GM19438 (cell line): ENCODE results near the gene MVB12B.

Experiments used
- ATAC-seq: cut with Tn5 transposase; IDR thresholded peaks from one replicate; pipeline ENCODE4 v1.9.1; 2021; ENCODE audit warnings: low read depth; ENCODE audit not compliant: unreplicated experiment

MVB12B gene

DNA sequence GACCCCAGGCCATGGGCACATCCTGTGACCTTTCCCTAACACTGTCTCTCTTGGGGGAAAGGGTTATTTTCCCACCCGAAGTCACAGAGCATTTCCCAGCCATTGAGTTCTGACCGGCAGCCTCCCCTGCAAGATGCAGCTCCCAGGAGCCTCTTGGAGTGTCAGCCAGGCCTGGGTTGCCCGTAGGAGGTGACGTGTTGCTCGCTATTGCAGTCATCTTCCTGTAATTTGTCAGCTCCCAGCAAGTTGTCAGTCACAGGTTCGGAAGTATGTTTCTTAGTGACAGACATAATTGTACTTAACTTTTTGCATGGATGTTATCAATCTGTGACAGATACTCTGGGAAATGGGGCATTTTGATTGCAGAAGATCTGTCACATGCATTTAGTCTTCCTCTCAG is 74.5 kb downstream of the MVB12B start:
- no peak for ATAC-seq

DNA sequence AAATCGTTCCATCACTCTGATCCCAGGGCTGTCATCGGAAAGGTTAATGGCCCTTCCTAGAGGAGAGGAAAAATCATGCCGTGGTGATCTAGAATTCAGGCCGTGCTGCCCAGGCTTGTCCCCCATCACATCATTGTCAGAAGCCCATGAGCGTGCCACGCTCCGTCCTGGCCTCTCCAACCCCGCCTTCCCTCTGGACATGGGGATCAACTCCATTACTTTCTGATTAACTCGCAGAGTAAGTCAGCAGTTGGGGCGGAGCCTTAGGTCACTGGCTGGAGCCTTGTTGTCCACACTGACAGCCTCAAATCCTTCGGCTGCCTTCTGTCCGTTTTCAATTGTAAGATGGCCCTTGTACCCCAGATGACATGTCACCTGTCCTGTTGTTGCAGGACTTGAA is 75.0 kb downstream of the MVB12B start:
- no peak for ATAC-seq

- no peak for ATAC-seq
Observed at GRCh38 chr9:126403397-126403796, 76.8 kb downstream of the MVB12B start.

DNA sequence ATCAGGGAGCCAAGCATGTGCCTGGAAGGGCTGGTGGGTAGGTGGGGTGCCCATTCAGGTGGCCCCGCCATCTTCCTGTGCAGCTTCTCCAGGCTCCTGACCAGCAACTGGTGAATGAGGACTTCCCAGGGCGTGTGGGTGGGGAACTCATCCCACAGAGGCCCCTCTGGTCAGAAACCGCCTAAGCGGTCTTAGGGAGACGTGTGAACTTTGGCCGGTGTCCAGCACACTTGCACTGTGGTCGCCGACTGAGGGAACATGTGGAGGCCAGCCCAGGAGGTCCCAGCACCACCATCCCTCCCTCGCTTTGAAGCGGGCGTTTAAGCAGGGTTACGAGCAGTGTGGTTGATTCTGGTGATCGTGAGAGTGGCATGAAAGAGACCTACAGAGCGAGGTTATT is 77.8 kb downstream of the MVB12B start:
- no peak for ATAC-seq

DNA sequence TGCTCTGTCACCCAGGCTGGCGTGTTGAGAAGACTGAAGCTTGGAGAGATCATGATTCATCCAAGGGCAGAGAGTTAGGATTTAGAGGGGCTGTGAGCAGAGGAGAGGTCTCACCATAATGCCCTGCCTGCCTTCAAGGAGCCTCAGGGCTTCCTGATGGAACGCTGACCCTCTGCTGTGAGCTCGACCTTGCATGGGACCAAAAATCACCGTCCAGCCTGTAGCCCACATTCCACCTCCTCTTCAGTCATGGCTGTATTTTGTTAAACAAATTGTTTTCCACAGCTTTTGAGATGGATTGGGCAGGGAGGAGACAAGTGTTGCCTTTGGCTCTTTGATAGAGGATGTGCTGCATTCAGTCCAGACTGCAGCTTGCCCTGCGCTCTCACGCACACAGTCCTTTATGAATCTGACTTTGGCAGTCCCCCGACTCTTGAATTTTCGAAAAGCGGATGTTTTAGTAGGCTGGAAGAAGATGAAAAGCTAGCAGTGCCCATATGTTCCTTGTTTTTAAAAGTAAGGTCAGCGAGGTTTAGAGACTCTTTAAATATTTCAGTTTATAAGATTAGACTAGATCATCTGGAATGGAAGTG is 79.5 kb downstream of the MVB12B start:
- ATAC-seq, result no peak

DNA sequence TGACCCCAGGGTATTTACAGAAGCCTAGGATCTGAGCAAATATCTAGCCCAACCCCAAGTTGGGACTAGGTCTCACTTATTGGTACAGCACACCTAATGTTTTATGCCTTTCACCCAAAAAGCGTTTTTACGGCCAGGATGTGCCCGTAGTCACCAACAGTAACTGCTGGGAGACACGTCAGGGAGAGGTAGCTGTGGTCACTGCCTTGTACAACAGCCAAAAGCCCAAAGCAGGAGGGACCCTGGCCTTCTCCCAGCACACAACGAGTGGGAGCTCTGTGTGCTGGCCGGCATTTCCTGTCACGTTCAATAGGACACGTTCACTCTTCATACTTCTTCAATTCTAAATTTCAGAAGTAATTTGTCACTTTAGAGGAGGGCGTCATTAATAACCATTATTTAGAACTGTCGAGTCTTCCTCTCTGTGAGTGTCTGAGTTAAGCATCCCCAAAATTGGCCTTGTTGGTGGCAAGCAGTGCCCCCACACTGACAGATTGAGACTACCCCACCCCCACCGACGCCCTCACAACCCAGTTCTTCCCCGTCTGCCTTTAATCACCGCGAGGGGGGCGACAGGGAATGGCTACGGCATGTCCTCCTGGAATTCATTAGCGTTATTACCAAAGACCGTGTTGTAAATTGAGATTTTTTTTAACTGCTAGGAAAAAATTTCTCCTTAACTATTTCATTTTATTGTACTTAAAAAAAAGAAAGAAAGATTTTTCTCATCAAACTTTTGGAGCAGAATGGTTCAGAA is 80.7 kb downstream of the MVB12B start:
- ATAC-seq, result no peak

GRCh38 chr9:126408004-126408403 is 81.4 kb downstream of the MVB12B start:
- no peak for ATAC-seq

GRCh38 chr9:126410229-126410628 is 83.6 kb downstream of the MVB12B start:
- no peak for ATAC-seq

DNA sequence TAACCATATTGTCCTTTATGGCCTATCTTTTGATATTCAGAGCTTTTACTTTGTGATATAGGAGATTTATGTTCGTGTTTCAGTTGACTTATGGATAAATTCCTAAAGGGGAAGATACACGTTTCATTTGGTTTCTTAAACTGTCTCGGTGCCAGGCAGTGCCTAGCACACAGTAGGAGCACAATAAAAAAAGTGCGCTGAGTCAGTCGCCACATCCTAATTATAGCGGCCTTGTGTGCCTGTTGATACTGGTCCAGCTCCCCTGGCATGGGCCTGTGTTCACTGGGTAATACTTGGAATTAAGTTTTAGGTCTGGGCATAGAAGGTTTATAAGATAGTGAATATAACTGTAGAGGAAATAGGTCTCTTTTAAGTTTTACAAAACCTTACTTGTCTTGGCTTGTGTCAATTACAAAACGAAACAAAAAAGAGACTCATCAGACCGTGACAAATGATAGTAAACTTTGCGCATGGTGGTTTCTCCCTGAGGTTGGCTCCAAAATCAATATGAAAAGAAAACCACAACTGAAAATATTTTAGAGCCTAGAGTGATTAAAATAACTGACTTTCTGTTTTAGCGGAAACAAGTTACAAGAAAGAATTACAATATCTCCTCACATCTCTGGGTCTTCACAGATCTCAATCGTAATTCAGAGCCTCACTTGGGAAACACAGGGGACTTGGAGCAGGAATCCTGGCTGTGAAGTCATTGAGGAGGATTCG is 84.8 kb downstream of the MVB12B start:
- ATAC-seq, result peak; percentile 68

DNA sequence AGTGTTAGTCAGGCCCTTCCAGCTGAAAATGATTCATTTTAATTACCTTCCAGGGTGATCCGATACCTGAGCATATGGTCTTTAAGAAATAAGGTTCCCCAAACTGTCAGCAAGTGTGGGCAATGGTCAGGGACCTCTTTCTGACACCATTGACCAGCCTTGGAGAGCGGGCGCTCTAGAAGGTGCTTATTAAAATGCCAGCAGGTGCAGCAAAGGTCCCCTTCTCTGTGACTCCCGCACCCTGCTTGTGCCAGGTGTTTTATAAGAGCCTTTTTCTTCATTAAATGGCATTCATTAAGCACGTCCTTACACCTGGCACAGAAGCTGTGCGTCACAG is 85.3 kb downstream of the MVB12B start:
- ATAC-seq, result no peak

DNA sequence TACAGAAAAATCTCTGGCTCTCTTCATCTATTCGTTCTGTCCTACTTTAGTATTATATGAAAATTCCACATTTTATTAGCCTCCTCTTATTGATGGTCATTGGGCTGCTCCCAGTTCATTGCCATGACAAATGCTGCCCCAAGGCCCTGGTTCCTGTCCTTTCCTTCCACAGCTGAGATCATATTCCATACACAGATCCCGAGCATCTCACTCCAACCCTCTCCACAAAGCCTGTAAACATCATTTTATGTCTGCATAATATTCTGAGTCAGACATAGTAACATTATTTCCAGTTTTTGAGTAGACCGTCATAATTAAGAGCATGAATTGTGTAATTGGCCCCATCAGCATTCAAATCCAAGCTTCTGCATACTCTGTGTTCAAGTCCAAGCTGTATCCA is 86.3 kb downstream of the MVB12B start:
- no peak for ATAC-seq

- no peak for ATAC-seq
Observed at GRCh38 chr9:126413391-126414068, 86.9 kb downstream of the MVB12B start.

DNA sequence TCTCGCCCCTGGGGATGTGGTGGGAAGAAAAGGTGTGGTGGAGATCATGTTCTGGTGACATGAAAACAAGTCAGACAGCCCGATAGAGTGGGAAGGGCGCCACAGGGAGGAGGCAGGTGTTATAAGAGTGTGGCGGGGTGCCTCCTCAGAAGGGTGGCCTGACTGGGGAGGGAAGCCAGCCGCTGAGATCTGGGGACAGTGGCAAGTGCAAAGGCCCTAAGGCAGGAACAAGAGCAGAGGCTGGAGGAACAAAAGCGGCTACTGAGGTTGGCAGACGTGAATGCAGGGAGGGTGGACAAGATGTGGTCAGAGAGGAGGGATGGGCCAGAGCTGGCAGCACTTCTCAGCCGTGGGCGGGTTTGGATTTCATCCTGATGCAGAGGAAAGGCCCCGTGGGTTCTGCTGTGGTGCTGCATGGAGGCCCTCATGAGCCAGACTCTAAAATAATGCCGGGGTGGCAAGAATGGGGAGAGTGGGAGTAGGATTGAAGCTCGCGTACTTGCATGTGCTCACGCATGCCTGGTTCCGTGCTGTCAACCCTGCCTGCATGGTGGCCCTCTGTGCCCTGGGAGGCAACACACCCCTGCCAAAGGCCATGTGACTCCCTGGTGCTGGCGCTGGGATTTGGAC is 89.2 kb downstream of the MVB12B start:
- ATAC-seq, result no peak

GRCh38 chr9:126417043-126417442 is 90.4 kb downstream of the MVB12B start:
- no peak for ATAC-seq

- no peak for ATAC-seq
Observed at GRCh38 chr9:126417684-126418083, 91.1 kb downstream of the MVB12B start.

- ATAC-seq, result no peak
Observed at GRCh38 chr9:126418608-126419007, 92.0 kb downstream of the MVB12B start.

GRCh38 chr9:126419475-126419874 is 92.8 kb downstream of the MVB12B start:
- ATAC-seq, result no peak

GRCh38 chr9:126420135-126420534 is 93.5 kb downstream of the MVB12B start:
- ATAC-seq, result no peak

- no peak for ATAC-seq
Observed at GRCh38 chr9:126420643-126421564, 94.3 kb downstream of the MVB12B start.
